Ramos (cell line): Measurements from ENCODE around the gene CIROP.

Source experiments
- in situ Hi-C: fragments of 300-500 bp; cut with MboI; formaldehyde crosslinking; loops from one replicate; pipeline ENCODE4 v1.14.3; 2022; ENCODE audit warnings: low sequenced_read_pairs; ENCODE audit not compliant: unreplicated experiment

The CIROP gene

GRCh38 chr14:23095196-23096108 is 9.3 kb downstream of the CIROP start, which contains the start of gene C14orf119:
C14orf119 (plus strand) TSS chr14:23095505; CDS start chr14:23097659, 2,154 bp downstream.
- in situ Hi-C loops = no loop called here

GRCh38 chr14:23094666-23095195 is 10.1 kb downstream of the CIROP start, which contains the start of gene ACIN1:
ACIN1 (minus strand) TSS chr14:23095136; CDS start chr14:23095112, 24 bp downstream.
- in situ Hi-C loops = no loop called here

DNA sequence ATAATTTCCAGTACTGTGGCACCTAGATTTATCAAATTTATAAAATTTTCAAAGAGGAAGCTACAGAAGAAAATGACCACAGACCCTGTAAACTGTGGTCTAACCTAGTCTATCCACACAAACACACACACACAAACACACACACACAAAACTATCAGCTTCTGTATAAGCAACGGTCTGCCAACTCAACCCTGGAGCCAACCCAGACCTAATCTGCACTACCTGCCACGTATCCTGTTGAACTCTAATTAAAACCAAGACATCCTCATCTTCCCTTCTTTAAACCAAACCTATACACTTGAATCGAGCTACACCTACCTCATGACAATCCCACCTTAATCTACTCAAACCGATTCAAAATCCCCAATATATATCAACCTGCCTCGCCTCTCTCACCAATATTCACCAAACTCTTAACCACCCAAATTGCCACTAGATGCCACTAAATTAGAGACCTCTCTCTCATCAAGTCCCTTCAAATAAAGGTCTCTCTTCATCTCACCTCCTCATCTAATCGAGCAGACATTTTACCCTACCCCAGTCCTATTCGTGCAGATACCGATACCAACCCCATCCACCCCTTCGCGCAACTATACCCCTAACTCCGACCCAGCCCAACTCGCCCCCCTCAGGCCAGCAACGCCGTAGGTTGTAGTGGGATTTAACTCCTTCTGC is 10.7 kb downstream of the CIROP start:
- in situ Hi-C loops = no loop called here

- in situ Hi-C loops = no loop called here
Measured at GRCh38 chr14:23093526-23093925, 11.3 kb downstream of the CIROP start.

- in situ Hi-C loops = no loop called here
Measured at GRCh38 chr14:23093104-23093503, 11.7 kb downstream of the CIROP start.

- in situ Hi-C loops = no loop called here
Measured at GRCh38 chr14:23091294-23092225, 13.2 kb downstream of the CIROP start.

DNA sequence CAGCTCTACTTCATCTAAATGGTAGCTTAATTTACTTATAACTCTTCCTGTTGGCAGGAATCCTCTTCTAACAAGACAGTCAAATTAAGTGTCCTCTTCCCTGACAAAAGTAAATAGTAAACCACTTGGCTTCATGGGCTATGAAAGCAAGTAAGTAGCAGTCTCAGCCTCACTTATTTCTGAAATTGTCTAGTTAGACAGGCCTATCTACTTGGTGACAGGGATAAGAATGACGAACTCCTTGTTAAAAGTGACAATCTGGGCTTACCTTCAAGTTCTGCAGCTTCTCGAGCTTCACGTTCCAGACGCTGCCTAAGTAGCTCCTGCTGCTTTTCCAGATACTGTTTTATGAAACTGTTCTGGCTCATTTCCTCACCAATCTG is 14.5 kb downstream of the CIROP start:
- in situ Hi-C loops = no loop called here

- in situ Hi-C loops = no loop called here
Measured at GRCh38 chr14:23089498-23090253, 15.1 kb downstream of the CIROP start.

DNA sequence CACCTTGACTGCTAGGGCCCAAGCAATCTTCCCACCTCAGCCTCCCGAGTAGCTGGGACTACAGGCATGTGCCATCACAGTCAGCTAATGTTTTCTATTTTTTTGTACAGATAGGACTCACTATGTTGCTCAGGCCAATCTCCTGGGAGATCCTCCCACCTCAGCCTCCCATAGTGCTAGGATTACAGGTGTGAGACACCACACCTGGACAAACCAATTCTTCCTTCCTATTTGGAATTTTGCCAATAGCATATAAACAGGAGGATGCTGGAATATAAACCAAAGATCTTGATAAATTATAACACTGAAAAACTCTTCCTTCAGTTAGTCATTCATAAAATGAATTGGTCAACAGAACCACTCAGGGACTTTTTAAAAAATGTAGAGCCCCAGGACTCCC is 18.2 kb downstream of the CIROP start:
- in situ Hi-C loops = no loop called here

- in situ Hi-C loops = no loop called here
Measured at GRCh38 chr14:23085458-23085857, 19.3 kb downstream of the CIROP start.

DNA sequence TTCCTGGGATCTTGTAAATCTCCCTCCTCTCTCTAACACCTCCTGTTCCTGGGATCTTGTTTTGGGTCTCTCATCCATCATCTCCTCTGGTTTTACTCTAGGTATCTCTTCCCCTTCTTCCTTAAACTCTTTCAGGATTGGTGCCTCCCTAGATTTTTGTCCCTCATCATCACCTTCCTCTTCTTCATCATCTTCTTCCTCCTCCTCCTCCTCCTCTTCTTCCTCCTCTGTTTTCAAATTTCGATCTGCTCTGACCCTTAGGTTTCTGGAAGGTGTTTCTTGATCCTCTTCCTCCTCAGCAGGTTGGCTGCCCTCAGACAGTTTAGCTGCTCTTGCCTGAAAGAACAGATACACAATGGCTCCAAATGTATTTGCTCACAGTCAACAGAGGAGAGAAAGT is 24.3 kb downstream of the CIROP start:
- in situ Hi-C loops = no loop called here

DNA sequence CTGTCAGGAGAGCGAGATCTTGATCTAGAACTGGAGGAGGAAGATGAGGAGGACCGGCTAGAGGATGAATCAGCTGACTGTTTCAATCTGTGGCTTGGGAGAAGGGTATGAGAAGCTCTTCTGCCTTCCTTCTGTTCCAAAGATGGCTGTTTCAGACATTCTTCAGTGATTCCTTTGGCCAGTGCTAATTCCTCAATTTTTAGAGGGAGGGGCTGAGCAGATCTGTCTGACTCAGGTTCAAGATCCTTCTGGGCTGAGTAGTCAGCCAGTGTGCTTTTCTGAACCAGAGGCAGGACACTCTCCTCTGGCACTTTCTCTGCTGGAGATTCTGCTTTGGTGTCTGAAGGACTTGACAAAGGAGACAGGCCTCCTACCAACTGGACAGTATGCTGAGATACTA is 25.1 kb downstream of the CIROP start:
- in situ Hi-C loops = no loop called here

DNA sequence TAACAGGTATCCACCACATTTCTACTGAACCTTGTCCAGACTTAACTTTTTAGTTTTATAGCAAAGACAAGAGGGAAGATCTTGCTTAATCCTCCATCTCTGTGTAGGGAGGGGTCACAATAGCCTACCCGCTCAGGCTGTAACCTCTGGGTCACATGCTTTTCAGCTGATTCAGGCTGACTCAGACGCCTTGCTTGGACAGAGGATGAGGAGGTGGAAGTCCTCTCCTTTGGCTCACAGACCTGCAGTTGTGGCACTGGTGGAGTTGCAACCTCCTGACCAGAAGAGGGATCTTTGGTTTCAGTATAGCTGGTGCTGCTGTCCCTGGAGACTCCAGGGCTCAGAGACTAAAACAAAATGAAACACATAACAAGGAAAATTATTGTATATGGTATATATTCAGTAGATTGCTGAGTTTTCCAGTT is 26.1 kb downstream of the CIROP start:
- in situ Hi-C loops = no loop called here

GRCh38 chr14:23077962-23078361 is 26.8 kb downstream of the CIROP start:
- in situ Hi-C loops = no loop called here

DNA sequence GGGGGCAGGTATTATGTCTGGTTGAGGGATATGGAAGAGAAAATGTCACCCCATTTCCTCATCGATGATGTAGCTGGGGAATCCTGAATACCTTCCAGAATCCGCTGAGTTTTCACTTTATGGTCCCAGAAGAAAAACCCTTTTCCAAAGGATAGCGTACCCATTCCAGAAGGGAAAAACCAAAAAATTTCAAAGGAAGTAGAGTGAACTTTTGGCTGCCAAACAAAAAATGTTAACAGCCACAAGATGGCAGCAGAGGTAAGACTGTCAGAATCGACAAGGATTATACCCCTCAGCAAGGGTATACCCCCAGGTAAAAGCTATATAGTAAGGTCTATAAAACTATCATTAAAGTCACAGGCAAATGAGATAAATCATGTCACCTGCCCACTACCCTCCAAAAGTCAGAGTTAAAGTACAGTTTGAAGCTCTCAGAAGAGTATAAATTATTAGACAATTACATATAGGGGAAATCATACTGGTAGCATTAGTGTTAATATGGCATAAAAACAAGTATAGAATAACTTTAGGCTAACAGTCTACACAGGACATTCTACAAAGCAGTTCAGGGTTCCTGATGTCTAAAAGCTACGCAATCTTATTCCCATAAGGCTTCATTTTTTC is 27.9 kb downstream of the CIROP start:
- in situ Hi-C loops = no loop called here

- in situ Hi-C loops = no loop called here
Measured at GRCh38 chr14:23074906-23075305, 29.9 kb downstream of the CIROP start.

GRCh38 chr14:23071921-23072539 is 32.8 kb downstream of the CIROP start:
- in situ Hi-C loops = no loop called here

DNA sequence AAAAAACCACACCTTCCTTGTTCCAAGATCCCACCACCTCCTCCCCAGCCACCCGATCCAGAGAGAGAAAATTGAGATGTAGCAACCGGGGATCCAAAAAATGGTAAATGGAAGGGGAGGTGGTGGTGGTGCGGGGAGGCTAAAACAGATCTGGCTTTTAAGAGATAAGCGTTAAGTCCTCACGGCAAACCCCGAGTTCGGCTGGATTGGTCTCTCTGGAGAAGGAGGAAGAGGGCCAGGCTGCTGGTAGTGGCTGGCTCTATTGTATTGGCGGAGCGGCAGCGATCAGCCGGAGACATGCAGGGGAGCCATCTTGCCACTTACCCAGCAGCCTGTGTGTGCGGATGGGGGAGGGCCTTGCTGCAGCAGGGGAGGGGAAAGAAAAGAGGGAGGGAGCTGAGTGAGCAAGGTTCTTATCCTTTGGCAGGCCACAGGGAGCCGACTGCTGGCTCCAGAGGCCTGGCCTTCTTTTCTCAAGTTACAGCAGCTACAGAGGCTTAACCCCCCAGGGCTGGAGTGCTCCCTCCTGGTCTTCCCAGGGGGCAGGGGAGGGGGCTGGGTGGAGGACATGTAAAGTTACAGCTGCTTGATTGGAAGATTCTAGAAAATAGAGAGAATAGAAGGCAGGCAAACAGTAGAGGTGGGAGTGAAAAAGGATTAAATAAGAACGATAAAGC is 33.4 kb downstream of the CIROP start:
- in situ Hi-C loops = no loop called here
